A673 (cell line): ENCODE measurements around the gene ZNF136. TPM values are rescaled to one million over a fixed set of nuclear protein-coding genes. Genes with fewer than 3 reads are reported as not detected.

Experiments used
- BruUV-seq: library from RNA; stranded (reverse); fragments of 400-500 nt; replicated peaks from 2 replicates; lab custom pipeline; 2021; lab: Mats Ljungman, UMichigan
- CTCF ChIA-PET: fragments of 300-600 bp; sonication (Branson Sonifier 250); formaldehyde crosslinking; loops from one replicate; lab custom pipeline; 2022; ENCODE audit warnings: antibody characterized with exemption; lab: Charles Lee
- POLR2A ChIA-PET: fragments of 300-600 bp; sonication (Branson Sonifier 250); formaldehyde crosslinking; loops from one replicate; lab custom pipeline; 2022; ENCODE audit warnings: antibody characterized with exemption; ENCODE audit not compliant: low non-redundant PET; lab: Charles Lee
- DNase-seq: peaks from one replicate; pipeline ENCODE4 v3.0.0-alpha.2; 2015; ENCODE audit warnings: low spot score
- H3K27ac ChIP-seq: fragments of 200-600 bp; sonication (generic); 2 replicates; pipeline ENCODE4 v1.5.1; 2016; ENCODE audit warnings: mixed run types, low read depth, mild to moderate bottlenecking, mixed read lengths, antibody characterized with exemption, low read length; ENCODE audit not compliant: poor library complexity, severe bottlenecking
- H3K27me3 ChIP-seq: fragments of 200-600 bp; sonication (generic); replicated peaks from 2 replicates; pipeline ENCODE4 v1.6.1; 2017; ENCODE audit warnings: mixed run types, low read depth, mild to moderate bottlenecking, mixed read lengths, antibody characterized with exemption, low read length; ENCODE audit not compliant: insufficient read depth, poor library complexity
- H3K36me3 ChIP-seq: fragments of 200-600 bp; sonication (generic); 2 replicates; pipeline ENCODE4 v1.6.1; 2016; ENCODE audit warnings: mixed run types, mild to moderate bottlenecking, mixed read lengths, antibody characterized with exemption, low read length; ENCODE audit not compliant: insufficient read depth, poor library complexity, severe bottlenecking
- H3K4me1 ChIP-seq: fragments of 200-600 bp; sonication (generic); 2 replicates; pipeline ENCODE4 v1.6.1; 2017; ENCODE audit warnings: mixed run types, mild to moderate bottlenecking, mixed read lengths, antibody characterized with exemption, low read length; ENCODE audit not compliant: insufficient read depth, poor library complexity, severe bottlenecking
- H3K4me3 ChIP-seq: fragments of 200-600 bp; sonication (generic); 2 replicates; pipeline ENCODE4 v1.5.1; 2016; ENCODE audit warnings: low read depth, mixed run types, mild to moderate bottlenecking, mixed read lengths, low read length; ENCODE audit not compliant: poor library complexity, severe bottlenecking
- H3K9me3 ChIP-seq: fragments of 200-600 bp; sonication (generic); 2 replicates; pipeline ENCODE4 v1.6.1; 2016; ENCODE audit warnings: mixed run types, low read depth, mild to moderate bottlenecking, mixed read lengths, antibody characterized with exemption, low read length; ENCODE audit not compliant: poor library complexity, severe bottlenecking
- EZH2 ChIP-seq: fragments of 200-600 bp; sonication (generic); IDR thresholded peaks from 2 replicates; pipeline ENCODE4 v1.6.1; 2017; ENCODE audit warnings: borderline replicate concordance, low read depth, mild to moderate bottlenecking, mixed read lengths, antibody characterized with exemption, low read length; ENCODE audit not compliant: poor library complexity, severe bottlenecking
- intact Hi-C: fragments of 100-400 bp; cut with micrococcal nuclease; formaldehyde crosslinking; loops from one replicate; pipeline ENCODE4 v1.10.0; 2022; ENCODE audit not compliant: unreplicated experiment
- total RNA-seq: library from RNA; stranded (reverse); gene quantifications from 2 replicates; pipeline ENCODE4 v1.2.3, GENCODE V29; 2021
- TF ChIP-seq, protein P1 (sequence below): fragments of 300-800, 200-600 bp; sonication (generic); conservative IDR thresholded peaks from 2 replicates; pipeline ENCODE4 v1.5.1; 2017; ENCODE audit warnings: low read depth, mild to moderate bottlenecking, antibody characterized with exemption, low read length, moderate library complexity, mixed read lengths

Gene ZNF136
- total RNA-seq, 1 experiment from 2014 or later, result 12.2 TPM

DNA sequence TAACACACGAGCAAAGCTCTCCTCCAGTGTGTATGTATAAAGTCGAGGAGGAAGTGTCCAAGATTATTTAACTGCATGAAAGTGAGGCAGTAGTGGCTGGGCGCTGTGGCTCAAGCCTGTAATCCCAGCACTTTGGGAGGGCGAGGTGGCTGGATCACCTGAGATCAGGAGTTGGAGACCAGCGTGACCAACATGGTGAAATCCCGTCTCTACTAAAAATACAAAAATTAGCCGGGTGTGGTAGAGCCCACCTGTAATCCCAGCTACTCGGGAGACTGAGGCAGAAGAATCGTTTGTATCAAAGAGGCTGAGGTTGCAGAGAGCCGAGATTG, 21.5 kb upstream of the ZNF136 start:
- TF ChIP-seq, protein P1, sequence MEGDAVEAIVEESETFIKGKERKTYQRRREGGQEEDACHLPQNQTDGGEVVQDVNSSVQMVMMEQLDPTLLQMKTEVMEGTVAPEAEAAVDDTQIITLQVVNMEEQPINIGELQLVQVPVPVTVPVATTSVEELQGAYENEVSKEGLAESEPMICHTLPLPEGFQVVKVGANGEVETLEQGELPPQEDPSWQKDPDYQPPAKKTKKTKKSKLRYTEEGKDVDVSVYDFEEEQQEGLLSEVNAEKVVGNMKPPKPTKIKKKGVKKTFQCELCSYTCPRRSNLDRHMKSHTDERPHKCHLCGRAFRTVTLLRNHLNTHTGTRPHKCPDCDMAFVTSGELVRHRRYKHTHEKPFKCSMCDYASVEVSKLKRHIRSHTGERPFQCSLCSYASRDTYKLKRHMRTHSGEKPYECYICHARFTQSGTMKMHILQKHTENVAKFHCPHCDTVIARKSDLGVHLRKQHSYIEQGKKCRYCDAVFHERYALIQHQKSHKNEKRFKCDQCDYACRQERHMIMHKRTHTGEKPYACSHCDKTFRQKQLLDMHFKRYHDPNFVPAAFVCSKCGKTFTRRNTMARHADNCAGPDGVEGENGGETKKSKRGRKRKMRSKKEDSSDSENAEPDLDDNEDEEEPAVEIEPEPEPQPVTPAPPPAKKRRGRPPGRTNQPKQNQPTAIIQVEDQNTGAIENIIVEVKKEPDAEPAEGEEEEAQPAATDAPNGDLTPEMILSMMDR, result no peak
- no peak for TF ChIP-seq EZH2
- peaks cover 20% of the 10 kb centered on the region for H3K36me3 ChIP-seq
- H3K9me3 ChIP-seq, result peaks cover 14% of the 10 kb centered on the region
- H3K4me1 ChIP-seq, result peaks cover 8% of the 10 kb centered on the region
- CTCF ChIA-PET, result interaction anchor here (0.6 to 1.9 kb wide), 7 partner anchors 50 to 398 kb away, joined by 3 to 13 read pairs (median 5); partner anchors contain the start of genes ZNF491 and ZNF763
- DNase-seq, result no peak
- BruUV-seq, result no TSS peak
- H3K27me3 ChIP-seq, result no peaks in the 10 kb centered on the region
- intact Hi-C loops, result loop anchor here (1.0 to 2.0 kb wide), 5 partner anchors 50 to 259 kb away; partner anchors contain the start of genes ZNF700 and ZNF763
- no peak overlapping the region for H3K27ac ChIP-seq
- H3K4me3 ChIP-seq, result no peak overlapping the region
- POLR2A ChIA-PET, result no interaction called here

DNA sequence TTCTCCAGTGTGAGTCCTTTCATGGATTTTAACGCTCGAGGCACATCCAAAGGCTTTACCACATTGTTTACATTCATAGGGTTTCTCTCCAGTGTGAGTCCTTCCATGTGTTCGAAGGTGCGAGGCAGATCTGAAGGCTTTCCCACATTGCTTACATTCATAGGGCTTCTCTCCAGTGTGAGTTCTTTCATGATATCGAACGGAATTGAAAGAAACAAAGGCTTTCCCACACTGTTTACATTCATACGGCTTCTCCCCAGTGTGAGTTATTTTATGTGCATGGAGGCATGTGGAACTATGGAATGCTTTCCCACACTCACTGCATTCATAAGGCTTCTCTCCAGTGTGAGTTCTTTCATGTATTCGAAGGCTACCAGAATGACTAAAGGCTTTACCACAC, 17.5 kb upstream of the ZNF136 start:
- POLR2A ChIA-PET, result no interaction called here
- no peaks in the 10 kb centered on the region for H3K27me3 ChIP-seq
- no peak for TF ChIP-seq EZH2
- TF ChIP-seq, protein P1, result no peak
- H3K4me1 ChIP-seq, result peaks cover 7% of the 10 kb centered on the region
- H3K36me3 ChIP-seq, result peaks cover 35% of the 10 kb centered on the region
- DNase-seq, result no peak
- CTCF ChIA-PET, result no interaction called here
- BruUV-seq, result no TSS peak
- no peak overlapping the region for H3K4me3 ChIP-seq
- H3K9me3 ChIP-seq, result peaks cover 19% of the 10 kb centered on the region
- no peak overlapping the region for H3K27ac ChIP-seq
- intact Hi-C loops, result no loop called here

DNA sequence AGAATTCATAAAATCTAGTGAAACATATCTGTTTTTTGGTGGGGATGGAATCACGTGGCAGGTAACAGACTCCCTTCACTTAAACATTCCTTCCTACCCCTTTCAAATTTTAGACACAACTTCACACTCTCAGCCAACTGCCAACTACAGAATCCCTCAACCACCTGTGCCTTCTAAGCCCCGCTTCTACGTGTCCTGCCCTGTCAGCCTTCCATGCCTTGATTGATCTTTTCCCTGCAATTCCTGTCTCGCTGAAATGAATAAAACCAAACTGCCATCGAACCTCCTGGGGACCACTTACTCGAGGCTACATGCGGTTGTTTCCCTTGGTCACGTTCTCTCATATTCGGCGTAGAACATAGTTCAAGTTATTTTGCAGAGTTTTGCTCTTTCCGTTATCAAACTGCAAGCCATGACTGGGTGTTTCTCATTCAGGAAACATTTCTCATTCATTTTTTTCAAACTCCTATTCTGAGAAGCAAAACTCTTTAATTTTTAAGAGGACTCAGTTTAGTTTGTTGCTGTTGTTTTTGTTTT, 7.5 kb upstream of the ZNF136 start:
- POLR2A ChIA-PET, result no interaction called here
- BruUV-seq, result TSS peak; percentile 72
- Histone ChIP-seq H3K9me3 (no peaks in the 10 kb centered on the region), H3K27me3 (no peaks in the 10 kb centered on the region), H3K36me3 (peaks cover 10% of the 10 kb centered on the region), H3K4me1 (no peaks in the 10 kb centered on the region), H3K4me3 (peak overlapping the region; percentile 86), H3K27ac (peak overlapping the region; percentile 81)
- intact Hi-C loops, result no loop called here
- DNase-seq, result no peak
- CTCF ChIA-PET, result no interaction called here
- TF ChIP-seq EZH2, result no peak
- TF ChIP-seq, protein P1, result no peak
